ENCODE results near the gene TOPBP1.

TOPBP1 gene

DNA sequence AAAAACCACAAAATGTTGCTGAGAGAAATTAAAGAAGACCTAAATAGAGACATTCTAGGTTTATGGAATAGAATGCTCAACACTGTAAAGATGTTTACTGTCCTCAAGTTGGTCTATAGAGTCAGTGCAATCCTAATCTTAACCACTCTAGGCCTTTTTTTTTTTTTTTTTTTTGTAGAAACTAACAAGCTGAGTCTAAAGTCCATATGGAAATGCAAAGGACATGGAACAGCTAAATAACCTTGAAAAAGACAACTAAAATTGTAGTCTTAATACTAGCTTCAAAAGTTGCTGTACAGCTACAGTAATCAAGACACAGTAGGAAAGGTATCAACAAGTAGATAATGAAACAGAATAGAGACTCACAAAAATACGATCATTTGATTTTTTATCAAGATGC lies 55.4 kb downstream of the TOPBP1 start:
- no peaks in the 10 kb centered on the region for H3K79me2 ChIP-seq (ENCODE audit: control insufficient read depth, insufficient read depth, low read length)
- no peak overlapping the region for H3K23ac ChIP-seq (ENCODE audit: low read length)
- H3K36me3 ChIP-seq (ENCODE audit: control insufficient read depth, insufficient read depth, low read length): peaks cover 5% of the 10 kb centered on the region
- H3K27ac ChIP-seq (ENCODE audit: low read depth, low read length): no peak overlapping the region
- H3K4me1 ChIP-seq (ENCODE audit: control insufficient read depth, low read depth, low read length): no peaks in the 10 kb centered on the region
- no peak overlapping the region for H3K4me3 ChIP-seq (ENCODE audit: low read length)
- H3K79me1 ChIP-seq (ENCODE audit: low read length): no peaks in the 10 kb centered on the region
- H3K27me3 ChIP-seq (ENCODE audit: insufficient read depth, low read length, poor library complexity): no peaks in the 10 kb centered on the region
- no peak overlapping the region for H3K4me2 ChIP-seq (ENCODE audit: low read length)
- no peak overlapping the region for H4K8ac ChIP-seq (ENCODE audit: low read depth, low read length)
- no peak for DNase-seq
- no peak overlapping the region for H2BK15ac ChIP-seq (replicated peaks; ENCODE audit: low read depth)
- no peak overlapping the region for H3K9ac ChIP-seq (ENCODE audit: low read length)
- no peak overlapping the region for H3K56ac ChIP-seq (ENCODE audit: low read length)
- H4K5ac ChIP-seq (ENCODE audit: low read length): no peak overlapping the region
- no peak overlapping the region for H2BK5ac ChIP-seq (ENCODE audit: low read length)
- no peak overlapping the region for H2AK5ac ChIP-seq (ENCODE audit: low read length)
- no CpG with 5 or more reads among the region's 1 CpG for WGBS (ENCODE audit: extremely low coverage, insufficient coverage, low lambda C conversion rate)
- H3K4ac ChIP-seq (ENCODE audit: low read depth, low read length): no peak overlapping the region
- H2BK120ac ChIP-seq (ENCODE audit: low read depth, low read length): no peak overlapping the region
- no peak overlapping the region for H3K18ac ChIP-seq (ENCODE audit: low read length)

DNA sequence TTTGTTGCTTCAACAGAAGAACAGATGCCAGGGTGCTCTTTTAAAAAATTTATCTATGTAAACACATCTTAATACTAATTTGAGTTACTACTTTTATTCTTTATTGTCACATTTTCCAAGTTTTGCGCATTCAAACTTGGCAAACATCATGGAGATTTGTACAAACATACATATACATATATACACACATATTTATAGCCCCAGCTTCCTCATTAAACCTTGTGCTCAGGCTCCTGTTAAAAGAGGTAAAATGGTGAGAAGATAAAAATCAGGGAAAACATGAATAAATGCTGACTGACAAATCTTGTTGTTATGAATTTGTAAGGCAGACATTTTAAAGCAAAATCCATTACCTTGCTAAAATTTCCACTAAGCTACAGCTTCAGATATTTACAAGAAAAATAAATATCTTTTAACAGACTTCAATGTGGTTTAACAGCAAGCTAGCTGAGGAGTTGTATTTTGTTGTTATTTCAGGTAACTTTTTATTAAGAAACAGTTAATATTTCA lies 61.1 kb downstream of the TOPBP1 start:
- H2BK5ac ChIP-seq (ENCODE audit: low read length): no peak overlapping the region
- H2BK120ac ChIP-seq (ENCODE audit: low read depth, low read length): no peak overlapping the region
- H3K4me3 ChIP-seq (ENCODE audit: low read length): no peak overlapping the region
- no peak overlapping the region for H3K27ac ChIP-seq (ENCODE audit: low read depth, low read length)
- H3K36me3 ChIP-seq (ENCODE audit: control insufficient read depth, insufficient read depth, low read length): no peaks in the 10 kb centered on the region
- WGBS (ENCODE audit: extremely low coverage, insufficient coverage, low lambda C conversion rate): no CpG with 5 or more reads among the region's 1 CpG
- no peak overlapping the region for H3K18ac ChIP-seq (ENCODE audit: low read length)
- H2BK15ac ChIP-seq (replicated peaks; ENCODE audit: low read depth): no peak overlapping the region
- no peak overlapping the region for H3K56ac ChIP-seq (ENCODE audit: low read length)
- DNase-seq: no peak
- no peaks in the 10 kb centered on the region for H3K79me1 ChIP-seq (ENCODE audit: low read length)
- H3K23ac ChIP-seq (ENCODE audit: low read length): no peak overlapping the region
- no peaks in the 10 kb centered on the region for H3K79me2 ChIP-seq (ENCODE audit: control insufficient read depth, insufficient read depth, low read length)
- H3K9ac ChIP-seq (ENCODE audit: low read length): no peak overlapping the region
- H2AK5ac ChIP-seq (ENCODE audit: low read length): no peak overlapping the region
- H3K4me1 ChIP-seq (ENCODE audit: control insufficient read depth, low read depth, low read length): no peaks in the 10 kb centered on the region
- no peak overlapping the region for H3K4ac ChIP-seq (ENCODE audit: low read depth, low read length)
- H3K27me3 ChIP-seq (ENCODE audit: insufficient read depth, low read length, poor library complexity): no peaks in the 10 kb centered on the region
- no peak overlapping the region for H4K8ac ChIP-seq (ENCODE audit: low read depth, low read length)
- no peak overlapping the region for H3K4me2 ChIP-seq (ENCODE audit: low read length)
- no peak overlapping the region for H4K5ac ChIP-seq (ENCODE audit: low read length)

DNA sequence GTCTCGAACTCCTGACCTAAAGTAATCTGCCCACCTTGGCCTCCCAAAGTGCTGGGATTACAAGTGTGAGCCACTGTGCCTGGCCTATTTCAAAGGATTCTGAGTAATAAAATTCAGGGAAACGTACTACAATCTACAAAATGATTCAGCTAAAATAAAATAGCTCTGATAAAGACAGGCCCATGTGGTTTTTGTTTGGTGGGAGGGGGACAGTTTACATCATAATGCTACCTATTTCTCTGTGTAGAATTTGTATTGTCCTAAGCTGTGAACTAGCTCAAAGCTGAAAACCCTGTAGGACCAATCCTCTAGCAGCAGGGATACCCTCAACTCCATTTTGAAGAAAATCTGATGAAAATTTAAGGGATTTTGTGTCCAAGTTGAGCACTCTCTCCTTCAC lies 62.5 kb downstream of the TOPBP1 start:
- Histone ChIP-seq H2AK5ac (ENCODE audit: low read length) (no peak overlapping the region), H3K4me3 (ENCODE audit: low read length) (no peak overlapping the region), H3K4me1 (ENCODE audit: control insufficient read depth, low read depth, low read length) (no peaks in the 10 kb centered on the region), H3K27me3 (ENCODE audit: insufficient read depth, low read length, poor library complexity) (no peaks in the 10 kb centered on the region), H3K9ac (ENCODE audit: low read length) (no peak overlapping the region), H4K5ac (ENCODE audit: low read length) (no peak overlapping the region), H3K56ac (ENCODE audit: low read length) (no peak overlapping the region), H2BK5ac (ENCODE audit: low read length) (no peak overlapping the region), H3K36me3 (ENCODE audit: control insufficient read depth, insufficient read depth, low read length) (no peaks in the 10 kb centered on the region), H3K79me2 (ENCODE audit: control insufficient read depth, insufficient read depth, low read length) (no peaks in the 10 kb centered on the region), H3K4ac (ENCODE audit: low read depth, low read length) (no peak overlapping the region), H3K18ac (ENCODE audit: low read length) (no peak overlapping the region), H2BK15ac (replicated peaks; ENCODE audit: low read depth) (no peak overlapping the region), H3K79me1 (ENCODE audit: low read length) (no peaks in the 10 kb centered on the region), H4K8ac (ENCODE audit: low read depth, low read length) (no peak overlapping the region), H3K4me2 (ENCODE audit: low read length) (no peak overlapping the region), H2BK120ac (ENCODE audit: low read depth, low read length) (no peak overlapping the region), H3K27ac (ENCODE audit: low read depth, low read length) (no peak overlapping the region), H3K23ac (ENCODE audit: low read length) (no peak overlapping the region)
- DNase-seq: no peak
- WGBS (ENCODE audit: extremely low coverage, insufficient coverage, low lambda C conversion rate): no CpG with 5 or more reads among the region's 2 CpGs

DNA sequence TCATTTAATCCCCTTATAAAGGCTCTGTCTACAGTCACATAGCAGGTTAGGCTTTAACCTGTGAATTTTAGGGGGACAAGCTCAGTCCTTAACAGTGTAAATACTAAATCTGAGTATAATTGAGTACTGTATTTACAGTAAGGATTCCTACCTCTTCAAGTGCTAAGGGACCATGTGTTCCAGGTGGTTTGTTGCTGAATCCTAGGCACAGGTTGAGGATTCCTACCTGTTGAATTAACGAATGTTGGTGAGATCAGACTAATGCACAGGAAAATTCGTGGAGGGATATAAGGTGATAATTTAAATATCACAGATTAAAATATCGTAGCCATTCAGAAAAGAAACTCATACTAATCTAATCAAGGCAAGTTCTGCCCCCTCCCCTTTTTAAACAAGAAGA lies 63.3 kb downstream of the TOPBP1 start:
- no peak overlapping the region for H3K4me2 ChIP-seq (ENCODE audit: low read length)
- no peak overlapping the region for H2BK5ac ChIP-seq (ENCODE audit: low read length)
- DNase-seq: no peak
- H3K27ac ChIP-seq (ENCODE audit: low read depth, low read length): no peak overlapping the region
- no peaks in the 10 kb centered on the region for H3K4me1 ChIP-seq (ENCODE audit: control insufficient read depth, low read depth, low read length)
- H3K4me3 ChIP-seq (ENCODE audit: low read length): no peak overlapping the region
- WGBS (ENCODE audit: extremely low coverage, insufficient coverage, low lambda C conversion rate): no CpG with 5 or more reads among the region's 3 CpGs
- no peak overlapping the region for H3K4ac ChIP-seq (ENCODE audit: low read depth, low read length)
- no peaks in the 10 kb centered on the region for H3K79me2 ChIP-seq (ENCODE audit: control insufficient read depth, insufficient read depth, low read length)
- no peaks in the 10 kb centered on the region for H3K36me3 ChIP-seq (ENCODE audit: control insufficient read depth, insufficient read depth, low read length)
- H3K23ac ChIP-seq (ENCODE audit: low read length): no peak overlapping the region
- H2BK15ac ChIP-seq (replicated peaks; ENCODE audit: low read depth): no peak overlapping the region
- H2AK5ac ChIP-seq (ENCODE audit: low read length): no peak overlapping the region
- no peak overlapping the region for H2BK120ac ChIP-seq (ENCODE audit: low read depth, low read length)
- no peak overlapping the region for H3K56ac ChIP-seq (ENCODE audit: low read length)
- no peak overlapping the region for H4K5ac ChIP-seq (ENCODE audit: low read length)
- no peak overlapping the region for H3K9ac ChIP-seq (ENCODE audit: low read length)
- no peaks in the 10 kb centered on the region for H3K27me3 ChIP-seq (ENCODE audit: insufficient read depth, low read length, poor library complexity)
- no peak overlapping the region for H4K8ac ChIP-seq (ENCODE audit: low read depth, low read length)
- H3K18ac ChIP-seq (ENCODE audit: low read length): no peak overlapping the region
- H3K79me1 ChIP-seq (ENCODE audit: low read length): no peaks in the 10 kb centered on the region

GRCh38 chr3:133595341-133595740 lies 66.4 kb downstream of the TOPBP1 start:
- no peak for DNase-seq
- no peak overlapping the region for H2BK5ac ChIP-seq (ENCODE audit: low read length)
- no peaks in the 10 kb centered on the region for H3K36me3 ChIP-seq (ENCODE audit: control insufficient read depth, insufficient read depth, low read length)
- H3K79me1 ChIP-seq (ENCODE audit: low read length): no peaks in the 10 kb centered on the region
- H4K8ac ChIP-seq (ENCODE audit: low read depth, low read length): no peak overlapping the region
- WGBS (ENCODE audit: extremely low coverage, insufficient coverage, low lambda C conversion rate): no CpG with 5 or more reads among the region's 1 CpG
- H3K27ac ChIP-seq (ENCODE audit: low read depth, low read length): no peak overlapping the region
- H2BK120ac ChIP-seq (ENCODE audit: low read depth, low read length): no peak overlapping the region
- H3K4me2 ChIP-seq (ENCODE audit: low read length): no peak overlapping the region
- H3K18ac ChIP-seq (ENCODE audit: low read length): no peak overlapping the region
- no peaks in the 10 kb centered on the region for H3K27me3 ChIP-seq (ENCODE audit: insufficient read depth, low read length, poor library complexity)
- H3K23ac ChIP-seq (ENCODE audit: low read length): no peak overlapping the region
- no peaks in the 10 kb centered on the region for H3K4me1 ChIP-seq (ENCODE audit: control insufficient read depth, low read depth, low read length)
- H3K9ac ChIP-seq (ENCODE audit: low read length): no peak overlapping the region
- H4K5ac ChIP-seq (ENCODE audit: low read length): no peak overlapping the region
- H2AK5ac ChIP-seq (ENCODE audit: low read length): no peak overlapping the region
- no peak overlapping the region for H3K4me3 ChIP-seq (ENCODE audit: low read length)
- H3K4ac ChIP-seq (ENCODE audit: low read depth, low read length): no peak overlapping the region
- no peak overlapping the region for H3K56ac ChIP-seq (ENCODE audit: low read length)
- H2BK15ac ChIP-seq (replicated peaks; ENCODE audit: low read depth): no peak overlapping the region
- no peaks in the 10 kb centered on the region for H3K79me2 ChIP-seq (ENCODE audit: control insufficient read depth, insufficient read depth, low read length)

- Histone ChIP-seq H3K23ac (ENCODE audit: low read length) (no peak overlapping the region), H3K4ac (ENCODE audit: low read depth, low read length) (no peak overlapping the region), H3K56ac (ENCODE audit: low read length) (no peak overlapping the region), H3K18ac (ENCODE audit: low read length) (no peak overlapping the region), H4K8ac (ENCODE audit: low read depth, low read length) (no peak overlapping the region), H2BK15ac (replicated peaks; ENCODE audit: low read depth) (no peak overlapping the region), H3K27me3 (ENCODE audit: insufficient read depth, low read length, poor library complexity) (no peaks in the 10 kb centered on the region), H3K36me3 (ENCODE audit: control insufficient read depth, insufficient read depth, low read length) (peaks cover 4% of the 10 kb centered on the region), H4K5ac (ENCODE audit: low read length) (no peak overlapping the region), H3K4me3 (ENCODE audit: low read length) (no peak overlapping the region), H2BK120ac (ENCODE audit: low read depth, low read length) (no peak overlapping the region), H2AK5ac (ENCODE audit: low read length) (no peak overlapping the region), H3K4me2 (ENCODE audit: low read length) (no peak overlapping the region), H3K79me1 (ENCODE audit: low read length) (no peaks in the 10 kb centered on the region), H3K4me1 (ENCODE audit: control insufficient read depth, low read depth, low read length) (no peaks in the 10 kb centered on the region), H2BK5ac (ENCODE audit: low read length) (no peak overlapping the region), H3K9ac (ENCODE audit: low read length) (no peak overlapping the region), H3K79me2 (ENCODE audit: control insufficient read depth, insufficient read depth, low read length) (no peaks in the 10 kb centered on the region), H3K27ac (ENCODE audit: low read depth, low read length) (no peak overlapping the region)
- no CpG with 5 or more reads among the region's 2 CpGs for WGBS (ENCODE audit: extremely low coverage, insufficient coverage, low lambda C conversion rate)
- DNase-seq: no peak
Measured at GRCh38 chr3:133593243-133593642, 68.5 kb downstream of the TOPBP1 start.

Measured in mesendoderm (in vitro differentiated cells).